Stimulated activated CD4-positive, alpha-beta T cell treated with anti-CD3 and anti-CD28 coated beads, TNF-alpha, amount 100 ng/mL, for 24 hours (primary cell): ENCODE measurements around the gene PUSL1.
A peak's percentile ranks its signal among the peaks of the same experiment; 100 is the strongest.

Experiments
- DNase-seq, 3 experiments: peaks; one replicate each; pipeline ENCODE4 v3.0.0-alpha.2; 2020; ENCODE audit warnings: low read depth in 3 of 3

The PUSL1 gene

GRCh38 chr1:1338278-1338677, 29.9 kb downstream of the PUSL1 start:
- no peak for DNase-seq

- no peak for DNase-seq
Measured at GRCh38 chr1:1340185-1340584, 31.8 kb downstream of the PUSL1 start.

GRCh38 chr1:1340791-1341548, 32.6 kb downstream of the PUSL1 start:
- DNase-seq = no peak

- DNase-seq = no peak
Measured at GRCh38 chr1:1341549-1342021, 33.2 kb downstream of the PUSL1 start.

GRCh38 chr1:1342061-1342562, 33.7 kb downstream of the PUSL1 start:
- no peak for DNase-seq

GRCh38 chr1:1342584-1343115, 34.3 kb downstream of the PUSL1 start:
- DNase-seq = no peak

GRCh38 chr1:1343811-1344421, 35.5 kb downstream of the PUSL1 start:
- no peak for DNase-seq

GRCh38 chr1:1344655-1345361, 36.4 kb downstream of the PUSL1 start:
- DNase-seq = peak; percentile 20 to 62 (median 33)

GRCh38 chr1:1345384-1345783, 37.0 kb downstream of the PUSL1 start:
- DNase-seq = no peak

GRCh38 chr1:1345860-1346500, 37.6 kb downstream of the PUSL1 start:
- DNase-seq = no peak

- no peak for DNase-seq
Measured at GRCh38 chr1:1346501-1346890, 38.1 kb downstream of the PUSL1 start.

- no peak for DNase-seq
Measured at GRCh38 chr1:1347026-1347595, 38.7 kb downstream of the PUSL1 start.

- no peak for DNase-seq
Measured at GRCh38 chr1:1347663-1348419, 39.4 kb downstream of the PUSL1 start.

GRCh38 chr1:1348420-1349255, 40.2 kb downstream of the PUSL1 start:
- DNase-seq = no peak

GRCh38 chr1:1349256-1350012, 41.0 kb downstream of the PUSL1 start, which contains the start of gene DVL1:
DVL1 (minus strand) TSS chr1:1349418; CDS start chr1:1349065, 353 bp downstream.
- DNase-seq = peak; percentile 29 to 55 (median 40)

GRCh38 chr1:1351511-1352427, 43.4 kb downstream of the PUSL1 start:
- no peak for DNase-seq

GRCh38 chr1:1352786-1353388, 44.5 kb downstream of the PUSL1 start:
- no peak for DNase-seq
